ENCODE results near the gene GSTCD. TPM values are rescaled to one million over a fixed set of nuclear protein-coding genes. Genes with fewer than 3 reads are reported as not detected.

Gene GSTCD
- total and polyA plus RNA-seq, 2 of the 4 experiments (the other 2 are of a cell fraction) = 5.2 to 20.3 TPM

DNA sequence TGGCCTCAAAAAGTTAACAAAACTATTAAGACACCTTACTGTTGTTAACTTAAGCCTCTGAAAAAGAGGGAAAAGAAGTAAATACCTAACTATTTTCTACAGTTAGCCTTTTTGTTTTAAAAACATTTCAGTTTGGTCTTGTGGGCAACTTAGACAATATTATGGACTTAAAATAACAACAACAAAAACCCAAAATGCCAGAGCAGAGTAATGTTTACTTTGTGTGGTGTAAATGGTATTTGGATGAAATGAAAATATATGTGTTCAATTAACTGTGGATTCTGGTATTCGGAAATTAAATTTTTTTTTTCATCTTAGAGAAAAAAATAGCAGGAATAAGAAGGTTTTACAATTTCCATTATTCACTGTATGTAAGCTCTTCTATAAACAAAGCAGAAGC is 107.1 kb downstream of the GSTCD start:
- no peaks in the 10 kb centered on the region for H3K27me3 ChIP-seq (ENCODE audit: control insufficient read depth, insufficient read depth, low read length)
- H3K9ac ChIP-seq (ENCODE audit: low read depth, low read length) = no peak overlapping the region
- no peak overlapping the region for H4K91ac ChIP-seq (ENCODE audit: insufficient read depth, low read depth, low read length)
- H4K5ac ChIP-seq (ENCODE audit: low read depth, low read length) = no peak overlapping the region
- WGBS, 2 experiments (ENCODE audit: extremely low coverage in 2 of 2, insufficient read length in 1 of 2) = no CpG with 5 or more reads among the region's 1 CpG
- H3K36me3 ChIP-seq (ENCODE audit: control insufficient read depth, insufficient read depth, low read length) = no peaks in the 10 kb centered on the region
- no peaks in the 10 kb centered on the region for H3K9me3 ChIP-seq (ENCODE audit: control insufficient read depth, insufficient read depth, low read length)
- H3K14ac ChIP-seq (replicated peaks; ENCODE audit: low read depth, low read length) = no peak overlapping the region
- H3K4me2 ChIP-seq (ENCODE audit: low read depth, low read length) = no peak overlapping the region
- ChIA-PET POLR2A (ENCODE audit: unreplicated experiment) (no interaction called here), CTCF (no interaction called here)
- no peak overlapping the region for H3K4ac ChIP-seq (ENCODE audit: low read depth, low read length)
- H4K8ac ChIP-seq (ENCODE audit: low read depth in 2 of 2, low read length in 2 of 2) = no peak overlapping the region
- H3K18ac ChIP-seq (ENCODE audit: low read depth, low read length) = no peak overlapping the region
- DNase-seq (no peak), ATAC-seq (ENCODE audit: low read depth) (no peak)
- no peak overlapping the region for H2BK15ac ChIP-seq (ENCODE audit: low read depth, low read length)
- no peak overlapping the region for H2AK9ac ChIP-seq (replicated peaks; ENCODE audit: low read depth, low read length, poor library complexity)
- no peak overlapping the region for H2BK120ac ChIP-seq (ENCODE audit: low read depth, low read length)
- in situ Hi-C loops (cut with MboI; ENCODE audit: low sequenced_read_pairs) (no loop called here), dilution Hi-C loops (cut with HindIII; ENCODE audit: low sequenced_read_pairs, unreplicated experiment) (no loop called here), intact Hi-C loops (cut with micrococcal nuclease) (no loop called here)
- no peak overlapping the region for H3K23ac ChIP-seq (ENCODE audit: low read depth, low read length)
- no peaks in the 10 kb centered on the region for H3K9me1 ChIP-seq (ENCODE audit: insufficient read depth, low read length)
- no peak overlapping the region for H2BK20ac ChIP-seq (ENCODE audit: low read depth, low read length)
- BruUV-seq (replicated peaks) = no TSS peak
- H2AK5ac ChIP-seq (ENCODE audit: low read depth, low read length) = no peak overlapping the region
- H3K4me1 ChIP-seq (ENCODE audit: control insufficient read depth, insufficient read depth, low read length) = no peaks in the 10 kb centered on the region
- H3K79me1 ChIP-seq (ENCODE audit: low read depth in 1 of 2, low read length in 2 of 2) = no peaks in the 10 kb centered on the region
- no peak overlapping the region for H2AFZ ChIP-seq (replicated peaks; ENCODE audit: low read length, poor library complexity)
- no peak overlapping the region for H3K27ac ChIP-seq (ENCODE audit: insufficient read depth, low read length)
- no peak overlapping the region for H3K4me3 ChIP-seq (ENCODE audit: insufficient read depth, low read depth, low read length)
- no peaks in the 10 kb centered on the region for H4K20me1 ChIP-seq (ENCODE audit: insufficient read depth, low read length)
- TF ChIP-seq RAD21 (IDR thresholded peaks at IDR 0.05; ENCODE audit: low read length) (no peak), CHD1 (IDR thresholded peaks at IDR 0.05; ENCODE audit: low read depth, low read length) (no peak), BHLHE40 (IDR thresholded peaks at IDR 0.05; ENCODE audit: low read depth, low read length) (no peak), RFX5 (IDR thresholded peaks at IDR 0.05; ENCODE audit: low read depth, low read length) (no peak), CEBPB (IDR thresholded peaks at IDR 0.05; ENCODE audit: low read depth, low read length) (no peak), MAZ (IDR thresholded peaks at IDR 0.05; ENCODE audit: borderline replicate concordance, low read depth, low read length) (no peak), MAFK (IDR thresholded peaks at IDR 0.05; ENCODE audit: low read depth, low read length) (no peak), ELK1 (IDR thresholded peaks at IDR 0.05; ENCODE audit: borderline replicate concordance, low read depth, low read length) (no peak), MXI1 (IDR thresholded peaks at IDR 0.05; ENCODE audit: borderline replicate concordance, low read depth, low read length) (no peak), RCOR1 (IDR thresholded peaks at IDR 0.05; ENCODE audit: insufficient replicate concordance, low read length) (no peak)
- TF ChIP-seq, protein P1, sequence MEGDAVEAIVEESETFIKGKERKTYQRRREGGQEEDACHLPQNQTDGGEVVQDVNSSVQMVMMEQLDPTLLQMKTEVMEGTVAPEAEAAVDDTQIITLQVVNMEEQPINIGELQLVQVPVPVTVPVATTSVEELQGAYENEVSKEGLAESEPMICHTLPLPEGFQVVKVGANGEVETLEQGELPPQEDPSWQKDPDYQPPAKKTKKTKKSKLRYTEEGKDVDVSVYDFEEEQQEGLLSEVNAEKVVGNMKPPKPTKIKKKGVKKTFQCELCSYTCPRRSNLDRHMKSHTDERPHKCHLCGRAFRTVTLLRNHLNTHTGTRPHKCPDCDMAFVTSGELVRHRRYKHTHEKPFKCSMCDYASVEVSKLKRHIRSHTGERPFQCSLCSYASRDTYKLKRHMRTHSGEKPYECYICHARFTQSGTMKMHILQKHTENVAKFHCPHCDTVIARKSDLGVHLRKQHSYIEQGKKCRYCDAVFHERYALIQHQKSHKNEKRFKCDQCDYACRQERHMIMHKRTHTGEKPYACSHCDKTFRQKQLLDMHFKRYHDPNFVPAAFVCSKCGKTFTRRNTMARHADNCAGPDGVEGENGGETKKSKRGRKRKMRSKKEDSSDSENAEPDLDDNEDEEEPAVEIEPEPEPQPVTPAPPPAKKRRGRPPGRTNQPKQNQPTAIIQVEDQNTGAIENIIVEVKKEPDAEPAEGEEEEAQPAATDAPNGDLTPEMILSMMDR (conservative IDR thresholded peaks at IDR 0.05; ENCODE audit: low read depth, low read length) = no peak
- no peak overlapping the region for H2BK5ac ChIP-seq (ENCODE audit: low read depth, low read length, poor library complexity, severe bottlenecking)
- no peak overlapping the region for H3K56ac ChIP-seq (ENCODE audit: extremely low read depth, insufficient read depth, low read length)

All from IMR-90 (cell line).